Stimulated activated CD8-positive, alpha-beta memory T cell treated with anti-CD3 and anti-CD28 coated beads, Interleukin-15, amount 100 ng/mL, for 4 hours (primary cell): Measurements from ENCODE around the gene PTPRM.

Experiments
- DNase-seq, 2 donors: peaks; one replicate each; pipeline ENCODE4 v3.0.0-alpha.2; 2020; ENCODE audit warnings: low read depth in 2 of 2

PTPRM gene

GRCh38 chr18:7600036-7600435 is 32.9 kb downstream of the PTPRM start:
- no peak for DNase-seq

GRCh38 chr18:7600528-7601245 is 33.6 kb downstream of the PTPRM start:
- DNase-seq = no peak

- DNase-seq = no peak
These were observed 34.1 kb downstream of the PTPRM start for GRCh38 chr18:7601246-7601615.

GRCh38 chr18:7601936-7602335 is 34.8 kb downstream of the PTPRM start:
- no peak for DNase-seq

GRCh38 chr18:7603259-7604000 is 36.3 kb downstream of the PTPRM start:
- no peak for DNase-seq

- no peak for DNase-seq
These were observed 37.2 kb downstream of the PTPRM start for GRCh38 chr18:7604361-7604760.

- DNase-seq = no peak
These were observed 38.6 kb downstream of the PTPRM start for GRCh38 chr18:7605705-7606104.

- no peak for DNase-seq
These were observed 40.5 kb downstream of the PTPRM start for GRCh38 chr18:7607540-7608173.

GRCh38 chr18:7608174-7608550 is 41.0 kb downstream of the PTPRM start:
- no peak for DNase-seq

GRCh38 chr18:7608781-7609201 is 41.7 kb downstream of the PTPRM start:
- no peak for DNase-seq

- no peak for DNase-seq
These were observed 42.5 kb downstream of the PTPRM start for GRCh38 chr18:7609617-7610016.

GRCh38 chr18:7614042-7614441 is 46.9 kb downstream of the PTPRM start:
- DNase-seq = no peak

- DNase-seq = no peak
These were observed 48.7 kb downstream of the PTPRM start for GRCh38 chr18:7615840-7616239.

- DNase-seq = no peak
These were observed 49.5 kb downstream of the PTPRM start for GRCh38 chr18:7616661-7617060.

- no peak for DNase-seq
These were observed 50.8 kb downstream of the PTPRM start for GRCh38 chr18:7617738-7618422.

- no peak for DNase-seq
These were observed 51.9 kb downstream of the PTPRM start for GRCh38 chr18:7618891-7619442.

GRCh38 chr18:7619676-7620075 is 52.6 kb downstream of the PTPRM start:
- DNase-seq = no peak

GRCh38 chr18:7622721-7623120 is 55.6 kb downstream of the PTPRM start:
- no peak for DNase-seq

- DNase-seq = no peak
These were observed 56.6 kb downstream of the PTPRM start for GRCh38 chr18:7623681-7624080.

- no peak for DNase-seq
These were observed 57.6 kb downstream of the PTPRM start for GRCh38 chr18:7624697-7625096.

GRCh38 chr18:7626175-7626921 is 59.2 kb downstream of the PTPRM start:
- DNase-seq = no peak
